Measurements from ENCODE around the gene PEDS1. TPM values are rescaled to one million over a fixed set of nuclear protein-coding genes. Genes with fewer than 3 reads are reported as not detected.
A peak's percentile ranks its signal among the peaks of the same experiment; 100 is the strongest.

PEDS1 gene
- total and polyA plus RNA-seq, 2 experiments from 2014 or later: 36.9 to 37.2 TPM

DNA sequence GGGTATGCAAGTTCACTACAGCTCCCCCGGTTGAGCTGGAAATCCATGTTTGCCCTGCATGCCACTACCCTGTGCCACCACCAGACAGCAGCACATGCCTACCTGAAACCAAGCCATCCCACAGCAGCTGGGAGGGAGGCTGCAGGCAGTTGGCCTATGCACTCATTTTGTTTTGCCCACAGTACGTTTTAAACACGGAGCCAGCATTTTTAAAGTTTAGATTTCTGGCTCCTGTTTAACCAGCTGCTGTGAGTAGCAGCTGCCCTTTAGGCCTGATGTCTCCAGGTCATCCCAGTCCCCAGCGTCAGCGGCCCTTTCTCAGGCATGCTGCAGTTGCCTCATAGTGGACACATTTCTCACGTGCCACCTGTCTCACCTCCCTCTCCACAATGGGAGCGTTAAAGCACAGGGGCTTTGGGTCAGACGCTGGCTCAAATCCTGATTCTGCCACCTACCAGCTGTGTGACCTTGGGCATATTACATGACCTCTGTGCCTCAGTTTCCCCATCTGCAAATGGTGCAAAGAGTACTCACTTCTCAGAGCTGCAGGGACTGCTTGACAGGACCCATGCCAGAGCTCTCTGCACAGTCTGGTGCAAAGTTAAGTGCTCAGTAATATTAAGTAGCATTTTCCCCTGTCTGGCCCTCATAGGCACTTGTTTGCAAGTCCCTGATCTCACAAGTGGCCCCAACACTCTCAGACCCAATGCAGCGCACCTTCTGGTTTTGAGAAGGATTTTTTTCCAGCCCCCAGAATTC is 32.4 kb downstream of the PEDS1 start:
- Histone ChIP-seq H3K27ac (no peak overlapping the region), H3K36me3 (no peaks in the 10 kb centered on the region), H3K4me1 (ENCODE audit: low read depth) (no peaks in the 10 kb centered on the region), H3K9me3 (ENCODE audit: low read depth) (no peaks in the 10 kb centered on the region), H3K4me3 (no peak overlapping the region), H3K27me3 (no peaks in the 10 kb centered on the region)
- peak; percentile 66 to 69 for DNase-seq (ENCODE audit: low read depth in 1 of 2, low spot score in 1 of 2)
- TF ChIP-seq, protein P1, sequence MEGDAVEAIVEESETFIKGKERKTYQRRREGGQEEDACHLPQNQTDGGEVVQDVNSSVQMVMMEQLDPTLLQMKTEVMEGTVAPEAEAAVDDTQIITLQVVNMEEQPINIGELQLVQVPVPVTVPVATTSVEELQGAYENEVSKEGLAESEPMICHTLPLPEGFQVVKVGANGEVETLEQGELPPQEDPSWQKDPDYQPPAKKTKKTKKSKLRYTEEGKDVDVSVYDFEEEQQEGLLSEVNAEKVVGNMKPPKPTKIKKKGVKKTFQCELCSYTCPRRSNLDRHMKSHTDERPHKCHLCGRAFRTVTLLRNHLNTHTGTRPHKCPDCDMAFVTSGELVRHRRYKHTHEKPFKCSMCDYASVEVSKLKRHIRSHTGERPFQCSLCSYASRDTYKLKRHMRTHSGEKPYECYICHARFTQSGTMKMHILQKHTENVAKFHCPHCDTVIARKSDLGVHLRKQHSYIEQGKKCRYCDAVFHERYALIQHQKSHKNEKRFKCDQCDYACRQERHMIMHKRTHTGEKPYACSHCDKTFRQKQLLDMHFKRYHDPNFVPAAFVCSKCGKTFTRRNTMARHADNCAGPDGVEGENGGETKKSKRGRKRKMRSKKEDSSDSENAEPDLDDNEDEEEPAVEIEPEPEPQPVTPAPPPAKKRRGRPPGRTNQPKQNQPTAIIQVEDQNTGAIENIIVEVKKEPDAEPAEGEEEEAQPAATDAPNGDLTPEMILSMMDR (IDR thresholded peaks at IDR 0.05; ENCODE audit: low read depth, low read length): peak; percentile 80

DNA sequence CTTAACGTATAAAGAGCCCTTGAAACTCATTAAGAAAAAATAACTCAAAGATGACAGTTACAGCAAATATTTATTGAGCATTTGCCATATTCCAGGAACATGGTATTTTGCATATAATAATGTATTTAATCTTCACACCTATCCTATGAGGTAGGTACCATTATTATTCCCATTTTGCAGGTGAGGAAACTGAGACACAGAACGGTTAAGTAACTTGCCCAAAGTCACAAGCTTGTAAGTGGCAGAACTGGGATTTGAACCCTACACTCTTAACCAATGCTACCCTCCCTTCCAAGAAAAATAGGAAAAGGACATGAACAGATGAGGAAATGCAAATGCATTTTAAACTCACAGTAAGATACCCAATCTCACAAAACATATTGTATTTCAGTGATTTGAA is 35.3 kb downstream of the PEDS1 start:
- no peaks in the 10 kb centered on the region for H3K27me3 ChIP-seq
- H3K27ac ChIP-seq: no peak overlapping the region
- H3K4me1 ChIP-seq (ENCODE audit: low read depth): peaks cover 12% of the 10 kb centered on the region
- H3K4me3 ChIP-seq: no peak overlapping the region
- no peaks in the 10 kb centered on the region for H3K9me3 ChIP-seq (ENCODE audit: low read depth)
- TF ChIP-seq, protein P1 (IDR thresholded peaks at IDR 0.05; ENCODE audit: low read depth, low read length): no peak
- H3K36me3 ChIP-seq: no peaks in the 10 kb centered on the region
- no peak for DNase-seq (ENCODE audit: low read depth in 1 of 2, low spot score in 1 of 2)

DNA sequence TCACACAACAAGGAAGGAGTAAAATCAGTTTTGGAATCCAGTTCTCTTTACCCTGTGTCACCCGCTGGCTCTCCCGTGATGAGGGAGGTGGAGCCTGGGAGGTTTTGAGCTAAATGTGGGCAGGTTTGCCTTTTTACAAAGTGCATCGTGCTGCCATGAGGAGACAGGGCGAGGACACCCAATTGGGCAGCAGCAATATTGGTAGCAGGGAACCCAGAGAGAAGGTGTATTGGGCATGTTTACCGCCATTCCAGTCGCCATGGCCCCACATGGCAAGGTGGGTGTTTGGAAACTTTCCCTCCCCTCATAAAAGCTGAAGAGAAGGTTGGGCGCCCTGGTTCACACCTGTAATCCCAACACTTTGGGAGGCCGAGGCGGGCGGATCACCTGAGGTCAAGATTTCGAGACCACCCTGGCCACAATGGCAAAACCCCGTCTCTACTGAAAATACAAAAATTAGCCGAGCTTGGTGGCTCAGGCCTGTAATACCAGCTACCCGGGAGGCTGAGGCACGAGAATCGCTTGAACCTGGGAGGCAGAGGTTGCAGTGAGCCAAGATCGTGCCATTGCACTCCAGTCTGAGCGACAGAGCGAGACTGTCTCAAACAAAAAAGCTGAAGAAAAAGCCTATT is 37.0 kb downstream of the PEDS1 start:
- no peaks in the 10 kb centered on the region for H3K27me3 ChIP-seq
- H3K4me3 ChIP-seq: peak overlapping the region; percentile 66
- H3K27ac ChIP-seq: no peak overlapping the region
- H3K36me3 ChIP-seq: no peaks in the 10 kb centered on the region
- peaks cover 19% of the 10 kb centered on the region for H3K4me1 ChIP-seq (ENCODE audit: low read depth)
- TF ChIP-seq, protein P1 (IDR thresholded peaks at IDR 0.05; ENCODE audit: low read depth, low read length): no peak
- no peaks in the 10 kb centered on the region for H3K9me3 ChIP-seq (ENCODE audit: low read depth)
- DNase-seq (ENCODE audit: low read depth in 1 of 2, low spot score in 1 of 2): no peak

DNA sequence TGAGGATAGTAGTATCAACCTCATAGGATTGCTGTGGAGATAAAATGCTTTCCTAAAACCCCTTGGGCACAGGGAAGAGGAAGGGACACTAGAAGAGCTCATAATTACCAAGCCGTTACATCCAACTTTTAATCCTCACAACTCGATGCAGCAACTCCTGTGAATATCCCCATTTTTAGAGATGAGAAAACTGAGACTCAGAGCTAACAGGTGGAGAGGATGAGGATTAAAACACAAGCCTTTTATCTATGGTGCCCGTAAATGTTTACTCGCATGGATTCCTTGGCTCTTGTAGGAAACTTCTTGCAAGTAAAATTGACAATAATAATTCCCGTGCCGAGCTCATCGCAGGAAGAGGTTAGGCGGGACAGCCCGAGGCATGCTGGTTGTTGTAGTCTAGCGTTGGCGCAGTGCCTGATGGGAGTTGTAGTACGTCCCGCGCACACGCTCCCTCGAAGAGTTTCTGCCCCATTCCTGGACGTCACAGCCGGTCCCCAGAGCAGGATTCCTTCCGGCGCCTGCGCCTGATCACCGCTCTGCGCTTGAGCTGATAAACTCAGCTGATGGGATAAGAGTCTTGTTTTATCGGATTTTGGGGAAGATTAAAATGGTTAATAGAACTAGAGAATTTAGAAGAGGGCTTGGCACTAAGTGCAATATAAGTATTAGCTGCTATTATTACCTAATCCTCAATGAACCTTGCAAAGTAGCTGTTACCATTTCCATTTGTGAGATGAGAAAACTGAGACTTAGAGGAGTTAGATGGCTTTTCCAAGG is 37.7 kb downstream of the PEDS1 start:
- no peak overlapping the region for H3K27ac ChIP-seq

DNA sequence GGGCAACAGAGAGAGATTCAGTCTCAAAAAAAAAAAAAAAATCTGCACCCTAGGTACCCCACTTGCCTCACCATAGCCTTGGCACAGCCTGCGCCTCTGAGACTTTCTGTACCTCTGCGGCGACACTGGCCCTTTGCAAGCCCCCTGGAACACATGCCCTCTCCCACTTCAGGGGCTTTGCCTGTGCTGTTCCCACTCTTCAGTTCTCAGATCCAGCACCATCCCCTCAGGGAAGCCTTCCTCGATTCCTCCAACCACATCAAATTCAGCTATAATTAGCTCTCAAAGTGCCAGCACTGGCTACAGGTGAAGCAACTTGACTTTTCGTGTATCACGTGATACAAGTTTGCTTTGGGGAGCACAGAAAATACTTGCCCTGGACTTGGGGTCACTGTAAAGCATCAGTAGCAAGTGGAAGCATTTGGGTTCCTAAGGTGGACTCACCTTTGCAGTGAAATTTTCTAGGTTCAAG is 38.4 kb downstream of the PEDS1 start:
- Histone ChIP-seq H3K36me3 (no peaks in the 10 kb centered on the region), H3K27me3 (no peaks in the 10 kb centered on the region), H3K27ac (no peak overlapping the region), H3K9me3 (ENCODE audit: low read depth) (no peaks in the 10 kb centered on the region), H3K4me1 (ENCODE audit: low read depth) (peaks cover 33% of the 10 kb centered on the region), H3K4me3 (peak overlapping the region; percentile 66)
- DNase-seq (ENCODE audit: low read depth in 1 of 2, low spot score in 1 of 2): no peak
- TF ChIP-seq, protein P1 (IDR thresholded peaks at IDR 0.05; ENCODE audit: low read depth, low read length): no peak

More for the DNA sequence above, 37.7 kb downstream of the PEDS1 start:
- no peaks in the 10 kb centered on the region for H3K27me3 ChIP-seq
- H3K4me1 ChIP-seq (ENCODE audit: low read depth): peaks cover 26% of the 10 kb centered on the region
- H3K36me3 ChIP-seq: no peaks in the 10 kb centered on the region
- H3K9me3 ChIP-seq (ENCODE audit: low read depth): no peaks in the 10 kb centered on the region
- H3K4me3 ChIP-seq: peak overlapping the region; percentile 66
- TF ChIP-seq, protein P1 (IDR thresholded peaks at IDR 0.05; ENCODE audit: low read depth, low read length): no peak
- peak; percentile 97 to 98 for DNase-seq (ENCODE audit: low read depth in 1 of 2, low spot score in 1 of 2)
